B cell (primary cell): ENCODE data around the gene TBCD. TPM values are rescaled to one million over a fixed set of nuclear protein-coding genes. Genes with fewer than 3 reads are reported as not detected.

Experiments
- ATAC-seq: fragments of 200-7000 bp; cut with Tn5 transposase; one replicate; pipeline ENCODE4 v1.10.0; 2021; ENCODE audit warnings: low read depth, mild to moderate bottlenecking, moderate number of reproducible peaks, moderate library complexity
- CTCF ChIA-PET: fragments of 350-600 bp; sonication (Branson Sonifier 250); formaldehyde crosslinking; loops from one replicate; lab custom pipeline; 2021; ENCODE audit warnings: antibody characterized with exemption, inconsistent platforms; lab: Charles Lee
- POLR2A ChIA-PET: fragments of 350-600 bp; sonication (Branson Sonifier 250); formaldehyde crosslinking; loops from one replicate; lab custom pipeline; 2021; ENCODE audit warnings: antibody characterized with exemption; lab: Charles Lee
- DNase-seq: peaks from one replicate; pipeline ENCODE4 v3.0.0; 2013
- H2AFZ ChIP-seq: 2 replicates; pipeline ENCODE4 v1.6.1; 2012; ENCODE audit warnings: mild to moderate bottlenecking, low read depth, low read length; ENCODE audit not compliant: insufficient read depth, poor library complexity, severe bottlenecking
- H3K27ac ChIP-seq, 2 donors: 1 replicate in 1 of 2; 2 replicates in 1 of 2; pipeline ENCODE4 v1.5.1; 2012 to 2013; ENCODE audit warnings: low read length in 2 of 2, mild to moderate bottlenecking in 2 of 2, moderate library complexity in 1 of 2
- H3K27me3 ChIP-seq, 4 experiments: fragments of 200-600 bp in 1 of 4; sonication (generic) in 1 of 4; replicated peaks in 1 of 4; 1 replicate in 2 of 4; 2 replicates in 2 of 4; pipeline versions ENCODE4 v1.6.1 to v1.7.0; 2013 to 2016; ENCODE audit warnings: low read length in 3 of 4, mild to moderate bottlenecking in 2 of 4, mixed read lengths in 1 of 4, moderate library complexity in 1 of 4; ENCODE audit not compliant: insufficient read depth in 4 of 4, control insufficient read depth in 3 of 4; ENCODE audit errors: control extremely low read depth in 1 of 4
- H3K36me3 ChIP-seq, 2 experiments: replicated peaks in 1 of 2; 1 replicate in 1 of 2; 2 replicates in 1 of 2; pipeline versions ENCODE4 v1.6.1 to v1.7.1; 2013; ENCODE audit warnings: low read length in 1 of 2; ENCODE audit not compliant: insufficient read depth in 2 of 2, control insufficient read depth in 1 of 2; ENCODE audit errors: control extremely low read depth in 1 of 2, extremely low read depth in 1 of 2
- H3K4me1 ChIP-seq, 2 donors: fragments of 200-600 bp in 1 of 2; sonication (generic) in 1 of 2; 1 replicate in 1 of 2; 2 replicates in 1 of 2; pipeline versions ENCODE4 v1.5.1 to v1.6.1; 2013 to 2017; ENCODE audit warnings: low read length in 2 of 2; ENCODE audit not compliant: control insufficient read depth in 2 of 2, insufficient read depth in 2 of 2
- H3K4me2 ChIP-seq: replicated peaks from 2 replicates; pipeline ENCODE3; 2012; ENCODE audit warnings: mild to moderate bottlenecking, low read depth, low read length; ENCODE audit not compliant: poor library complexity, severe bottlenecking
- H3K4me3 ChIP-seq, 5 experiments: fragments of 200-600 bp in 1 of 5; sonication (generic) in 1 of 5; 1 replicate in 3 of 5; 2 replicates in 2 of 5; pipeline versions ENCODE4 v1.5.1 to v1.7.0; 2011 to 2016; ENCODE audit warnings: low read length in 4 of 5, mild to moderate bottlenecking in 4 of 5, low read depth in 2 of 5, control low read depth in 1 of 5, moderate library complexity in 1 of 5; ENCODE audit not compliant: insufficient read depth in 1 of 5; ENCODE audit errors: control extremely low read depth in 1 of 5, extremely low read depth in 1 of 5
- H3K79me2 ChIP-seq: fragments of 200-600 bp; sonication (generic); one replicate; pipeline ENCODE4 v1.6.0; 2016; ENCODE audit warnings: low read length; ENCODE audit not compliant: control insufficient read depth, insufficient read depth
- H3K9ac ChIP-seq: fragments of 200-600 bp; sonication (generic); 2 replicates; pipeline ENCODE4 v1.6.1; 2017; ENCODE audit warnings: mild to moderate bottlenecking, low read length, moderate library complexity
- H3K9me3 ChIP-seq, 3 donors: one replicate each; pipeline versions ENCODE4 v1.6.1 to v1.7.1; 2013; ENCODE audit warnings: low read length in 2 of 3; ENCODE audit not compliant: control insufficient read depth in 2 of 3, insufficient read depth in 1 of 3; ENCODE audit errors: control extremely low read depth in 1 of 3
- H4K20me1 ChIP-seq: 2 replicates; pipeline ENCODE4 v1.6.0; 2012; ENCODE audit warnings: mild to moderate bottlenecking, low read length; ENCODE audit not compliant: insufficient read depth, control insufficient read depth, poor library complexity, severe bottlenecking
- H3K27ac Mint-ChIP-seq: one replicate; pipeline ENCODE4 v1.8.0; 2021; ENCODE audit warnings: mixed read lengths
- H3K27me3 Mint-ChIP-seq: one replicate; pipeline ENCODE4 v1.8.0; 2021; ENCODE audit warnings: mixed read lengths
- H3K4me1 Mint-ChIP-seq: one replicate; pipeline ENCODE4 v1.8.0; 2021; ENCODE audit warnings: mixed read lengths
- H3K4me3 Mint-ChIP-seq: one replicate; pipeline ENCODE4 v1.8.0; 2021; ENCODE audit warnings: mixed read lengths
- H3K9me3 Mint-ChIP-seq: one replicate; pipeline ENCODE4 v1.8.0; 2022; ENCODE audit warnings: mixed read lengths; ENCODE audit not compliant: insufficient read depth
- EZH2 ChIP-seq: IDR thresholded peaks from 2 replicates; pipeline ENCODE4 v1.6.1; 2012; ENCODE audit warnings: borderline replicate concordance, low read depth, mild to moderate bottlenecking, moderate library complexity, low read length; ENCODE audit not compliant: insufficient read depth, poor library complexity, severe bottlenecking
- WGBS: methylation state at CpG from one replicate; pipeline ENCODE4 v1.1.5; 2013; ENCODE audit warnings: missing lambda C conversion rate; ENCODE audit not compliant: insufficient coverage; 5-methylcytosine and 5-hydroxymethylcytosine counted together
- intact Hi-C: fragments of 100-400 bp; cut with micrococcal nuclease; formaldehyde crosslinking; loops from one replicate; pipeline ENCODE4 v1.10.0; 2022
- polyA plus RNA-seq: library from polyadenylated mRNA; depleted of rRNA; stranded (reverse); fragments of >200 nt; gene quantifications from 2 replicates; pipeline ENCODE4 v1.2.3, GENCODE V29; 2012
- total RNA-seq, 2 donors: library from RNA; stranded (reverse); fragments of 120-200 nt in 1 of 2; gene quantifications; 1 replicate in 1 of 2; 2 replicates in 1 of 2; pipeline versions ENCODE4 v1.2.3 to v1.2.4, GENCODE V29; 2013 to 2022
- TF ChIP-seq, protein P1 (sequence below): fragments of 200-600 bp; IDR thresholded peaks from one replicate; pipeline ENCODE4 v1.8.0; 2022; ENCODE audit warnings: antibody characterized with exemption, mild to moderate bottlenecking

The TBCD gene
- total and polyA plus RNA-seq, 2 donors (not counting 1 experiment from before 2014, with no cell fraction given), result 60.8 to 101 TPM

DNA sequence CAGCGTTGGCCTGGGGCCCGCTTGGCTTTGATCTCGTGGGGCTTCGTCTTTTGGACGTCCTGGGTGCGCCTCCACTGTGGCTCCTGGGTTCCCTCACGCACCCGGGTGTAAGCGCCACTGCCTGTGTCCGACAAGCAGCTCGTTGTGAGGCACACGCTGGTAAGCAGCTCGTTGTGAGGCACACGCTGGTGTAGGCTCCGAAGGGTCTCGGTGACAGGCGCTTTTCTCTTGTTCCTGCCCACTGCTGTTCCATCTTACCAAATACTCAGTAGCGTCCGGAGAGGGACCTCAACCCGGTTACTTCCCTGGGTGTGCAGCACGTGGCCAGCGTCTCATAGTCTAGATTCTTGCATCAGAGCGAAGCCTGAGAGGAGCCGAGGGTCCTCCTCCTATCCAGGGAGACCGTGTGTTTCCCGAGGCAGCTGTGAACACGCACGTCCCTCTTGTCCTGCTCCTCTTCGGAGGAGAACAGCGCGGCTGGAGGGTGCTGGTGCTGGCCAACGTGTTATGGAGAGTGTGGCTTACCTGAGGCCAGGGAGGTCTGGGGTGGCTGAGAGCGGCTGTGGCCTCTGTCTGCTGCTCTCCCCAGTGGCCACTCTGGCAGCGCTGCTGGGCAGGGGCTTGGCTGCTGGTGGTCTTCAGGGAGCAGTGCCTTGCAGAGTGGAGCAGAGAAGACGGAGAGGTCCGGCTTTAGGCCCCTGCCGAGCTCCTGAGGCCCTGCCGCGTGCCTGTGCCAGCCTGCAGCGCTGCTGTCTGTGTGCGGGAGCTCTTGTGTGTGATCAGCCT, 120.1 kb downstream of the TBCD start:
- Histone ChIP-seq H3K27me3 (peaks cover 0 to 24% (median 0%) of the 10 kb centered on the region in 4 experiments), H2AFZ (no peak overlapping the region), H3K4me3 (peak overlapping the region in 3 of 5 experiments; percentile 18 to 30 (median 25)), H3K79me2 (peaks cover 43% of the 10 kb centered on the region), H3K36me3 (peaks cover 0 to 7% of the 10 kb centered on the region in 2 experiments), H3K4me1 (peaks cover 46 to 49% of the 10 kb centered on the region in 2 donors), H3K9ac (peak overlapping the region; percentile 35), H3K27ac (peak overlapping the region; percentile 78 to 79), H4K20me1 (peaks cover 52% of the 10 kb centered on the region), H3K4me2 (peak overlapping the region; percentile 73), H3K9me3 (peaks cover 0 to 14% (median 0%) of the 10 kb centered on the region in 3 donors)
- H3K9me3 Mint-ChIP-seq, result no peaks in the 10 kb centered on the region
- no peak for ATAC-seq
- no peak for DNase-seq
- H3K27ac Mint-ChIP-seq, result peak overlapping the region; percentile 95
- H3K4me1 Mint-ChIP-seq, result peaks cover 54% of the 10 kb centered on the region
- ChIA-PET POLR2A (interaction anchor here (0.5 to 3.2 kb wide), 13 partner anchors 8 to 329 kb away, joined by 3 to 22 read pairs (median 4); no protein-coding TSS in a partner anchor), CTCF (interaction anchor here (1.0 to 4.1 kb wide), 11 partner anchors 8 to 97 kb away, joined by 3 to 43 read pairs (median 8); no protein-coding TSS in a partner anchor)
- intact Hi-C loops, result loop anchor here (1.0 to 2.0 kb wide), 6 partner anchors 12 to 209 kb away; no protein-coding TSS in a partner anchor
- WGBS, result 85% methylated on average over 41 of the region's 41 CpGs
- H3K27me3 Mint-ChIP-seq, result peaks cover 4% of the 10 kb centered on the region
- peak overlapping the region; percentile 82 for H3K4me3 Mint-ChIP-seq
- TF ChIP-seq, protein P1, sequence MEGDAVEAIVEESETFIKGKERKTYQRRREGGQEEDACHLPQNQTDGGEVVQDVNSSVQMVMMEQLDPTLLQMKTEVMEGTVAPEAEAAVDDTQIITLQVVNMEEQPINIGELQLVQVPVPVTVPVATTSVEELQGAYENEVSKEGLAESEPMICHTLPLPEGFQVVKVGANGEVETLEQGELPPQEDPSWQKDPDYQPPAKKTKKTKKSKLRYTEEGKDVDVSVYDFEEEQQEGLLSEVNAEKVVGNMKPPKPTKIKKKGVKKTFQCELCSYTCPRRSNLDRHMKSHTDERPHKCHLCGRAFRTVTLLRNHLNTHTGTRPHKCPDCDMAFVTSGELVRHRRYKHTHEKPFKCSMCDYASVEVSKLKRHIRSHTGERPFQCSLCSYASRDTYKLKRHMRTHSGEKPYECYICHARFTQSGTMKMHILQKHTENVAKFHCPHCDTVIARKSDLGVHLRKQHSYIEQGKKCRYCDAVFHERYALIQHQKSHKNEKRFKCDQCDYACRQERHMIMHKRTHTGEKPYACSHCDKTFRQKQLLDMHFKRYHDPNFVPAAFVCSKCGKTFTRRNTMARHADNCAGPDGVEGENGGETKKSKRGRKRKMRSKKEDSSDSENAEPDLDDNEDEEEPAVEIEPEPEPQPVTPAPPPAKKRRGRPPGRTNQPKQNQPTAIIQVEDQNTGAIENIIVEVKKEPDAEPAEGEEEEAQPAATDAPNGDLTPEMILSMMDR, result no peak
- TF ChIP-seq EZH2, result no peak
